Colonic mucosa (tissue), 4 donors: Measurements from ENCODE around the gene PALB2. TPM values are rescaled to one million over a fixed set of nuclear protein-coding genes. Genes with fewer than 3 reads are reported as not detected.

Experiments used
- DNase-seq: peaks from one replicate; pipeline ENCODE4 v3.0.0-alpha.2; 2020
- H3K27ac ChIP-seq: fragments of 200-600 bp; one replicate; pipeline ENCODE4 v1.8.0; 2021
- H3K27me3 ChIP-seq: fragments of 200-600 bp; one replicate; pipeline ENCODE4 v1.8.0; 2021
- H3K36me3 ChIP-seq: fragments of 200-600 bp; one replicate; pipeline ENCODE4 v1.8.0; 2021
- H3K4me1 ChIP-seq: fragments of 200-600 bp; one replicate; pipeline ENCODE4 v1.8.0; 2021; ENCODE audit warnings: mild to moderate bottlenecking
- H3K4me3 ChIP-seq: fragments of 200-600 bp; one replicate; pipeline ENCODE4 v1.8.0; 2021
- H3K9ac ChIP-seq, 2 donors: one replicate each; pipeline ENCODE4 v1.7.0; 2013; ENCODE audit warnings: control low read depth in 2 of 2, low read depth in 2 of 2, low read length in 2 of 2
- H3K9me3 ChIP-seq: fragments of 200-600 bp; one replicate; pipeline ENCODE4 v1.8.0; 2021
- intact Hi-C: fragments of 100-400 bp; cut with DNase I; formaldehyde crosslinking; loops from one replicate; pipeline ENCODE4 v1.14.1; 2022
- total RNA-seq, 2 donors: library from RNA; stranded (reverse); fragmentation: NEBNext Ultra II Directional in 1 of 2; extraction: Animal tissue kit (Norgen Biotek cat#: 25700) in 1 of 2; gene quantifications; one replicate each; pipeline ENCODE4 v1.2.1, GENCODE V29; 2021
- TF ChIP-seq, protein P1 (sequence below): fragments of 200-600 bp; IDR thresholded peaks from one replicate; pipeline ENCODE4 v1.8.0; 2022; ENCODE audit warnings: antibody characterized with exemption, mild to moderate bottlenecking
- donor health status: healthy.
- donor health status: DM: no; HTN: no; CAD: no.
- donor health status: DM: no; HTN: no; CAD: no.

The PALB2 gene
- total RNA-seq, 2 donors from 2014 or later: 8.2 to 13.3 TPM

GRCh38 chr16:23670137-23670776 is 29.1 kb upstream of the PALB2 start:
- Histone ChIP-seq H3K9me3 (no peaks in the 10 kb centered on the region), H3K4me1 (no peaks in the 10 kb centered on the region), H3K9ac (no peak overlapping the region), H3K27me3 (no peaks in the 10 kb centered on the region), H3K36me3 (peaks cover 15% of the 10 kb centered on the region), H3K4me3 (no peak overlapping the region), H3K27ac (no peak overlapping the region)
- intact Hi-C loops: no loop called here
- TF ChIP-seq, protein P1, sequence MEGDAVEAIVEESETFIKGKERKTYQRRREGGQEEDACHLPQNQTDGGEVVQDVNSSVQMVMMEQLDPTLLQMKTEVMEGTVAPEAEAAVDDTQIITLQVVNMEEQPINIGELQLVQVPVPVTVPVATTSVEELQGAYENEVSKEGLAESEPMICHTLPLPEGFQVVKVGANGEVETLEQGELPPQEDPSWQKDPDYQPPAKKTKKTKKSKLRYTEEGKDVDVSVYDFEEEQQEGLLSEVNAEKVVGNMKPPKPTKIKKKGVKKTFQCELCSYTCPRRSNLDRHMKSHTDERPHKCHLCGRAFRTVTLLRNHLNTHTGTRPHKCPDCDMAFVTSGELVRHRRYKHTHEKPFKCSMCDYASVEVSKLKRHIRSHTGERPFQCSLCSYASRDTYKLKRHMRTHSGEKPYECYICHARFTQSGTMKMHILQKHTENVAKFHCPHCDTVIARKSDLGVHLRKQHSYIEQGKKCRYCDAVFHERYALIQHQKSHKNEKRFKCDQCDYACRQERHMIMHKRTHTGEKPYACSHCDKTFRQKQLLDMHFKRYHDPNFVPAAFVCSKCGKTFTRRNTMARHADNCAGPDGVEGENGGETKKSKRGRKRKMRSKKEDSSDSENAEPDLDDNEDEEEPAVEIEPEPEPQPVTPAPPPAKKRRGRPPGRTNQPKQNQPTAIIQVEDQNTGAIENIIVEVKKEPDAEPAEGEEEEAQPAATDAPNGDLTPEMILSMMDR: no peak
- no peak for DNase-seq

DNA sequence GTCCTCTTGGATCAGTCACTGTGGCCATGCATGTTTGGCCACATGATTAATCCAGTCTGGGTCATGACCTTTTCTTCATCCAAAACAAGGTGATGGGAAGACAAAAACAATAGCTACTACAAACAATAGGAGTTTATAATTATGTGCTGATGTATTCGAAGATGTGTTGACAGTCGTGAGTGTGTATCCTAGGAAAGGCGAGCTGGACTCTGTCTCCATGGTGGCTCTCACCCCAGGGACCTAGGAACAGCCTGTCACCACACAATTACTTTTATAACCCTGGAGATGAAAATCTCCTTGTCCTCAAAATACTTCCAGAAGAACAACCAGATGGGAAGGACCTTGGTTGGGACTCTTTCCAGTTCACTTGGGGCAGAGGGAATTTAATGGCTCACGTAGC is 27.8 kb upstream of the PALB2 start:
- Histone ChIP-seq H3K9ac (no peak overlapping the region), H3K4me3 (no peak overlapping the region), H3K4me1 (no peaks in the 10 kb centered on the region), H3K9me3 (no peaks in the 10 kb centered on the region), H3K27ac (no peak overlapping the region), H3K27me3 (no peaks in the 10 kb centered on the region), H3K36me3 (peaks cover 15% of the 10 kb centered on the region)
- intact Hi-C loops: no loop called here
- TF ChIP-seq, protein P1: no peak
- DNase-seq: no peak

DNA sequence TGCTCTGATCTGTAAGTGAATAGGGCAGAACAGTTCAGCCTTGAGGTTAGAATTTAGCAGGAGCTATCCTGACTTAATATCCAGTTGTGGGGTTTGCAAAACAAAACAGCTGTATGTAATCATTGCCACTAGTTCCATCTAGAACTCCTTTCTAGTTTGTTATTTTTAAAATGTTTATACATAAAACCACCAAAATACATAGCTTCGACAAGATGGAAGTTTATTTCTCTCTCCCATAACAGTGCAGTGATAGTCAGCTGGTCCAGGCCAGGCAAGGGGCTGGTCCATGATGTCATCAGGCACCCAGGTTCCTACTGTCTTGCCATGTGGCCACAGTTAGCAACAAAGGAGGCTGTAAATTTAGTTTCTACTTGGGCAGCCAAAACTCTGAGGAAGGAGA is 27.1 kb upstream of the PALB2 start:
- Histone ChIP-seq H3K9me3 (no peaks in the 10 kb centered on the region), H3K4me1 (no peaks in the 10 kb centered on the region), H3K36me3 (peaks cover 15% of the 10 kb centered on the region), H3K9ac (no peak overlapping the region), H3K27me3 (no peaks in the 10 kb centered on the region), H3K27ac (no peak overlapping the region), H3K4me3 (no peak overlapping the region)
- no peak for DNase-seq
- TF ChIP-seq, protein P1: no peak
- intact Hi-C loops: no loop called here

GRCh38 chr16:23667355-23667659 is 26.2 kb upstream of the PALB2 start:
- H3K4me1 ChIP-seq: no peaks in the 10 kb centered on the region
- TF ChIP-seq, protein P1: no peak
- peaks cover 15% of the 10 kb centered on the region for H3K36me3 ChIP-seq
- intact Hi-C loops: no loop called here
- no peaks in the 10 kb centered on the region for H3K9me3 ChIP-seq
- no peak overlapping the region for H3K4me3 ChIP-seq
- no peak overlapping the region for H3K9ac ChIP-seq
- H3K27me3 ChIP-seq: no peaks in the 10 kb centered on the region
- H3K27ac ChIP-seq: no peak overlapping the region
- DNase-seq: no peak

GRCh38 chr16:23666571-23667354 is 25.7 kb upstream of the PALB2 start:
- Histone ChIP-seq H3K27me3 (no peaks in the 10 kb centered on the region), H3K4me1 (no peaks in the 10 kb centered on the region), H3K9me3 (no peaks in the 10 kb centered on the region), H3K9ac (no peak overlapping the region), H3K27ac (no peak overlapping the region), H3K4me3 (no peak overlapping the region), H3K36me3 (peaks cover 15% of the 10 kb centered on the region)
- DNase-seq: no peak
- intact Hi-C loops: no loop called here
- TF ChIP-seq, protein P1: no peak
